Mucosa of descending colon (tissue), 3 donors: ENCODE measurements around the gene WIZ. TPM values are rescaled to one million over a fixed set of nuclear protein-coding genes. Genes with fewer than 3 reads are reported as not detected.
A peak's percentile ranks its signal among the peaks of the same experiment; 100 is the strongest.

ENCODE experiments used
- ATAC-seq: fragments of 200-7000 bp; cut with Tn5 transposase; one replicate; pipeline ENCODE4 v1.9.1; 2020; ENCODE audit warnings: mild to moderate bottlenecking, moderate library complexity
- DNase-seq, 3 donors: peaks; one replicate each; pipeline ENCODE4 v3.0.0-alpha.2; 2020
- H3K36me3 ChIP-seq: fragments of 200-600 bp; one replicate; pipeline ENCODE4 v1.8.0; 2021; ENCODE audit warnings: low read depth, mild to moderate bottlenecking
- H3K4me1 ChIP-seq: fragments of 200-600 bp; one replicate; pipeline ENCODE4 v1.8.0; 2021; ENCODE audit warnings: low read depth, mild to moderate bottlenecking
- H3K4me3 ChIP-seq: fragments of 200-600 bp; one replicate; pipeline ENCODE4 v1.8.0; 2021; ENCODE audit warnings: mild to moderate bottlenecking
- H3K9me3 ChIP-seq: fragments of 200-600 bp; one replicate; pipeline ENCODE4 v1.8.0; 2021; ENCODE audit warnings: mild to moderate bottlenecking
- CTCF ChIP-seq: fragments of 200-600 bp; IDR thresholded peaks from one replicate; pipeline ENCODE4 v1.8.0; 2022; ENCODE audit warnings: antibody characterized with exemption, mild to moderate bottlenecking
- intact Hi-C, 2 donors: fragments of 100-400 bp; cut with DNase I in 1 of 2; cut with micrococcal nuclease in 1 of 2; formaldehyde crosslinking; loops; one replicate each; pipeline versions ENCODE4 v1.11.0 to v1.11.1; 2022; cut with DNase I, micrococcal nuclease
- microRNA-seq: library from miRNA; unstranded; fragments of <30 nt; microRNA quantifications from one replicate; pipeline ENCODE4, GENCODE V29; 2019
- total RNA-seq, 3 donors: library from RNA; stranded (reverse); fragmentation: NEBNext Ultra II Directional in 2 of 3; extraction: Animal tissue kit (Norgen Biotek cat#: 25700) in 2 of 3; gene quantifications; one replicate each; pipeline versions ENCODE4 v1.2.1 to v1.2.4, GENCODE V29; 2021 to 2023
- donor health status: DM: no; HTN: no; CAD: no; lungs with moderate emphysema.
- donor health status: DM: no; HTN: no; CAD: no.
- donor health status: DM: no; HTN: yes; CAD: no.

WIZ gene
- total RNA-seq, 3 donors from 2014 or later = 26.7 to 39.9 (median 28.1) TPM

GRCh38 chr19:15372470-15372869 lies 77.3 kb downstream of the WIZ start:
- Histone ChIP-seq H3K4me1 (peaks cover 7% of the 10 kb centered on the region), H3K36me3 (peaks cover 30% of the 10 kb centered on the region), H3K4me3 (no peak overlapping the region), H3K9me3 (no peaks in the 10 kb centered on the region)
- no peak for ATAC-seq
- TF ChIP-seq CTCF = no peak
- intact Hi-C loops = no loop called here
- DNase-seq = no peak

DNA sequence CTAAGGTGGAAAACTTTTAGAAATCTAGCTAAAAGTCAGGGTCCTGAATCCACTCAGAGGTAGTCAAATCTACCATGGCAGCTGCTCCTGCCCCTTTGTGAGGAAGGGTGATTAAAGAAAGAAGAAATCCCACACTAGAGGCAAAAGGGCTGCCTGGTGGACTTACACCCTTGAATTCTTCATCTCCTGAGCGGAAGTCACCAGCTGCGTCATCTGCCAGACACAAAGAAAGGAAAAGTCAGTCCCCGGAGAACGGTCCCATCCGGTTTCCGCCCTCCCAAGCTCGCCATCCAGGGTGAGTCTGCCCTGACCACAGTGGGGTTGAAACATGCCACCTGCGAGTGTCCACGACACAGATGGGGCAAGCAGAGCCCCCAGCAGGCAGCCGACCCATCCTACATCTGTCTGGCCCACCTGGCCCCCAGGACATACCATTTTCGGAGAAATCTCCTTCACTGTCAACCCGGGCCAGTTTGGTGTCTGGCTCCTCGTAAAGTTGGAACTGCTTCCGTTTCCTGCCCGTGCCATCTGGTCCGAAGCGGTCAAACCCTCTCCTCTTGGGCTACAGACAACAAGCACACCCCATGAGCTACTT lies 77.9 kb downstream of the WIZ start:
- Histone ChIP-seq H3K4me1 (peaks cover under 1% of the 10 kb centered on the region), H3K36me3 (peaks cover 30% of the 10 kb centered on the region), H3K9me3 (no peaks in the 10 kb centered on the region), H3K4me3 (no peak overlapping the region)
- no peak for ATAC-seq
- intact Hi-C loops = no loop called here
- peak in 2 of 3 donors; percentile 17 to 36 for DNase-seq
- TF ChIP-seq CTCF = no peak

- no peaks in the 10 kb centered on the region for H3K9me3 ChIP-seq
- intact Hi-C loops = no loop called here
- ATAC-seq = no peak
- peaks cover 30% of the 10 kb centered on the region for H3K36me3 ChIP-seq
- TF ChIP-seq CTCF = no peak
- H3K4me3 ChIP-seq = no peak overlapping the region
- H3K4me1 ChIP-seq = no peaks in the 10 kb centered on the region
- DNase-seq = peak in 2 of 3 donors; percentile 10 to 15
Measured at GRCh38 chr19:15371119-15371518, 78.6 kb downstream of the WIZ start.

Small RNA genes lying within 50 kb of the gene (microRNA-seq; reads per million reads assigned to microRNA genes)
- not detected for gene MIR1470

Other genes with a start within 250 kb of the WIZ start
- gene NOTCH3, start 249.0 kb downstream of the WIZ start, total RNA-seq = 10 to 100 TPM in 2 of 3 donors, 1 to 10 TPM in 1; 3.8 to 13.3 (median 13.0) TPM
- gene EPHX3, start 217.5 kb downstream of the WIZ start, total RNA-seq = under 1 TPM in 1 of 3 donors, not detected in 2; 0.58 TPM
- gene BRD4, start 117.4 kb downstream of the WIZ start, total RNA-seq = 100 to 1,000 TPM in 1 of 3 donors, 10 to 100 TPM in 2; 78.3 to 104 (median 82.6) TPM
- 10 to 100 TPM; 37.8 to 50.0 (median 41.3) TPM for gene AKAP8, start 70.2 kb downstream of the WIZ start, total RNA-seq
- gene AKAP8L, start 31.0 kb downstream of the WIZ start, total RNA-seq = 100 to 1,000 TPM in 1 of 3 donors, 10 to 100 TPM in 2; 74.4 to 111 (median 96.0) TPM
- gene RASAL3, start 14.6 kb upstream of the WIZ start, total RNA-seq = 1 to 10 TPM; 4.0 to 5.2 (median 5.1) TPM
- not detected for gene PGLYRP2, start 29.5 kb upstream of the WIZ start, total RNA-seq
- under 1 TPM in 2 of 3 donors, not detected in 1; 0.12 to 0.19 TPM for gene CYP4F22, start 58.6 kb upstream of the WIZ start, total RNA-seq
- not detected for gene CYP4F8, start 165.3 kb upstream of the WIZ start, total RNA-seq
- gene CYP4F3, start 190.9 kb upstream of the WIZ start, total RNA-seq = 1 to 10 TPM; 2.7 to 7.8 (median 4.3) TPM
- 100 to 1,000 TPM in 1 of 3 donors, 10 to 100 TPM in 2; 62.8 to 179 (median 70.5) TPM for gene CYP4F12, start 223.1 kb upstream of the WIZ start, total RNA-seq